Measurements from ENCODE around the gene NT5DC4.

GRCh38 chr2:112749755-112750559 is 29.1 kb downstream of the NT5DC4 start:
- TF ChIP-seq RAD21 (IDR thresholded peaks at IDR 0.05) (peak; percentile 98), MAX (IDR thresholded peaks at IDR 0.05) (no peak), CTCF (IDR thresholded peaks at IDR 0.05; ENCODE audit: low read depth, low read length, missing input control) (peak; percentile 94), ZBTB33 (IDR thresholded peaks at IDR 0.05) (no peak), TAF1 (conservative IDR thresholded peaks at IDR 0.05) (no peak), YY1 (IDR thresholded peaks at IDR 0.05) (no peak), SP1 (IDR thresholded peaks at IDR 0.05) (no peak)
